HCT116 (cell line): ENCODE results near the gene GPR37. TPM values are rescaled to one million over a fixed set of nuclear protein-coding genes. Genes with fewer than 3 reads are reported as not detected.

Experiments
- ATAC-seq: fragments of 200-7000 bp; cut with Tn5 transposase; 2 replicates; pipeline ENCODE4 v1.9.1; 2020; ENCODE audit warnings: mild to moderate bottlenecking, moderate library complexity
- BruUV-seq: library from RNA; stranded (reverse); fragments of 400-500 nt; replicated peaks from 2 replicates; lab custom pipeline; 2021; lab: Mats Ljungman, UMichigan
- CTCF ChIA-PET: fragments of 300-600 bp; sonication (Branson Sonifier 250); formaldehyde crosslinking; loops from one replicate; lab custom pipeline; 2021; ENCODE audit warnings: antibody characterized with exemption; lab: Charles Lee
- POLR2A ChIA-PET: fragments of 300-600, 350-600 bp; sonication (Branson Sonifier 250); formaldehyde crosslinking; loops from one replicate; lab custom pipeline; 2021; ENCODE audit warnings: antibody characterized with exemption; lab: Charles Lee
- RAD21 ChIA-PET, 2 experiments: fragments of 300-600 bp; sonication (Branson Sonifier 250); formaldehyde crosslinking; loops; one replicate each; lab custom pipeline; 2023; ENCODE audit warnings: low total read pairs in 2 of 2; ENCODE audit not compliant: uncharacterized antibody in 2 of 2, unreplicated experiment in 2 of 2, low non-redundant PET in 1 of 2; lab: Charles Lee
- DNase-seq: peaks from one replicate; pipeline ENCODE4 v3.0.0-alpha.2; 2010; ENCODE audit warnings: low read depth, low spot score
- H2AFZ ChIP-seq: fragments of 200-600 bp; shearing (Covaris generic), sonication (generic); 2 replicates; pipeline ENCODE4 v1.6.1; 2017; ENCODE audit warnings: low read depth, mixed run types, mixed read lengths, antibody characterized with exemption, low read length; ENCODE audit not compliant: poor library complexity, severe bottlenecking
- H3K27ac ChIP-seq: 2 replicates; pipeline ENCODE4 v1.5.1; 2012; ENCODE audit warnings: low read depth, low read length
- H3K27me3 ChIP-seq: fragments of 200-600 bp; sonication (generic); 2 replicates; pipeline ENCODE4 v1.6.1; 2016; ENCODE audit warnings: mixed run types, low read length, mixed read lengths; ENCODE audit not compliant: insufficient read depth
- H3K36me3 ChIP-seq, 2 experiments: fragments of 200-500 bp in 1 of 2; fragments of 200-600 bp in 1 of 2; sonication (Bioruptor generic) in 1 of 2; sonication (generic) in 1 of 2; 2 replicates each; pipeline versions ENCODE4 v1.5.1 to v1.6.1; 2014 to 2016; ENCODE audit warnings: low read length in 2 of 2, inconsistent platforms in 1 of 2, mixed read lengths in 1 of 2, mixed run types in 1 of 2; ENCODE audit not compliant: insufficient read depth in 2 of 2, control insufficient read depth in 1 of 2
- H3K4me1 ChIP-seq, 2 experiments: fragments of 200-600 bp in 1 of 2; sonication (generic) in 1 of 2; 2 replicates each; pipeline versions ENCODE4 v1.5.1 to v1.6.1; 2012 to 2017; ENCODE audit warnings: low read length in 2 of 2, inconsistent platforms in 1 of 2, mild to moderate bottlenecking in 1 of 2, mixed read lengths in 1 of 2, mixed run types in 1 of 2, moderate library complexity in 1 of 2; ENCODE audit not compliant: insufficient read depth in 2 of 2, control insufficient read depth in 1 of 2
- H3K4me2 ChIP-seq: fragments of 200-600 bp; sonication (generic); 2 replicates; pipeline ENCODE4 v1.6.1; 2017; ENCODE audit warnings: mixed run types, low read length, mixed read lengths
- H3K4me3 ChIP-seq, 2 experiments: fragments of 200-600 bp in 1 of 2; sonication (generic) in 1 of 2; replicated peaks in 1 of 2; 2 replicates each; pipeline ENCODE4 v1.5.1; 2011 to 2016; ENCODE audit warnings: low read length in 2 of 2, control low read depth in 1 of 2, low read depth in 1 of 2, mild to moderate bottlenecking in 1 of 2, mixed read lengths in 1 of 2, mixed run types in 1 of 2
- H3K79me2 ChIP-seq: fragments of 200-600 bp; sonication (generic); 2 replicates; pipeline ENCODE4 v1.6.1; 2017; ENCODE audit warnings: mild to moderate bottlenecking, mixed run types, low read length, moderate library complexity, mixed read lengths; ENCODE audit not compliant: insufficient read depth
- H3K9ac ChIP-seq: fragments of 200-600 bp; sonication (generic); 2 replicates; pipeline ENCODE4 v1.6.1; 2016; ENCODE audit warnings: low read length, mixed read lengths
- H3K9me2 ChIP-seq: fragments of 200-600 bp; sonication (generic), shearing (Covaris generic); 2 replicates; pipeline ENCODE4 v1.6.1; 2017; ENCODE audit warnings: mixed run types, mild to moderate bottlenecking, moderate library complexity; ENCODE audit not compliant: insufficient read depth
- H3K9me3 ChIP-seq, 2 experiments: fragments of 200-500 bp in 1 of 2; fragments of 200-600 bp in 1 of 2; sonication (Bioruptor generic) in 1 of 2; sonication (generic) in 1 of 2; 2 replicates each; pipeline ENCODE4 v1.6.1; 2014 to 2017; ENCODE audit warnings: low read length in 2 of 2, mixed read lengths in 2 of 2, inconsistent platforms in 1 of 2, low read depth in 1 of 2, mild to moderate bottlenecking in 1 of 2, mixed run types in 1 of 2, moderate library complexity in 1 of 2; ENCODE audit not compliant: control insufficient read depth in 1 of 2, insufficient read depth in 1 of 2
- H4K20me1 ChIP-seq: fragments of 200-600 bp; sonication (generic), shearing (Covaris generic); 2 replicates; pipeline ENCODE4 v1.6.1; 2017; ENCODE audit warnings: mixed run types, mild to moderate bottlenecking, moderate library complexity; ENCODE audit not compliant: insufficient read depth
- ATF3 ChIP-seq: IDR thresholded peaks from 2 replicates; pipeline ENCODE4 v1.6.1; 2012
- CBX3 ChIP-seq: IDR thresholded peaks from 2 replicates; pipeline ENCODE4 v1.6.1; 2012; ENCODE audit warnings: low read depth
- EZH2phosphoT487 ChIP-seq: fragments of 200-600 bp; IDR thresholded peaks from 2 replicates; pipeline ENCODE4 v1.6.1; 2018; ENCODE audit warnings: antibody characterized with exemption, borderline replicate concordance
- REST ChIP-seq: IDR thresholded peaks from 2 replicates; pipeline ENCODE4 v1.6.1; 2012; ENCODE audit warnings: low read depth
- ZBTB33 ChIP-seq: IDR thresholded peaks from 2 replicates; pipeline ENCODE4 v1.6.1; 2011; ENCODE audit warnings: mild to moderate bottlenecking, low read length, moderate library complexity; ENCODE audit not compliant: insufficient replicate concordance; ENCODE audit errors: extremely low read depth
- ZNF274 ChIP-seq: fragments of 200-500 bp; sonication (Bioruptor generic); IDR thresholded peaks from 2 replicates; pipeline ENCODE4 v1.6.1; 2014; ENCODE audit warnings: mild to moderate bottlenecking, low read depth, low read length, inconsistent platforms
- intact Hi-C: fragments of 100-400 bp; cut with micrococcal nuclease; formaldehyde crosslinking; loops from 2 replicates; pipeline ENCODE4 v1.10.0; 2022
- total RNA-seq: library from RNA; stranded (reverse); gene quantifications from one replicate; pipeline ENCODE4 v1.2.1, GENCODE V29; 2021; ENCODE audit not compliant: unreplicated experiment

Gene GPR37
- total RNA-seq, 1 experiment from 2014 or later, result 2.2 TPM

- TF ChIP-seq REST, result no peak
- no peak for TF ChIP-seq ATF3
- no peak for TF ChIP-seq ZBTB33
- TF ChIP-seq ZNF274, result no peak
- TF ChIP-seq, all 23 proteins: peak for 0
These were observed 16.5 kb upstream of the GPR37 start (continued) for GRCh38 chr7:124781907-124782734.

GRCh38 chr7:124781418-124781817, 15.8 kb upstream of the GPR37 start:
- ATAC-seq, result no peak
- H3K9ac ChIP-seq, result no peak overlapping the region
- TF ChIP-seq CBX3 (no peak), EZH2phosphoT487 (no peak)
- TF ChIP-seq, all 23 proteins: peak for 0
- ChIA-PET POLR2A (no interaction called here), RAD21 (no interaction called here), CTCF (no interaction called here)
- no peaks in the 10 kb centered on the region for H3K36me3 ChIP-seq
- H2AFZ ChIP-seq, result no peak overlapping the region
- intact Hi-C loops, result loop anchor here (10.0 kb wide), 1 partner anchor 987 kb away; no protein-coding TSS in a partner anchor
- H3K9me2 ChIP-seq, result no peaks in the 10 kb centered on the region
- no peaks in the 10 kb centered on the region for H3K79me2 ChIP-seq
- H4K20me1 ChIP-seq, result no peaks in the 10 kb centered on the region
- H3K27me3 ChIP-seq, result no peaks in the 10 kb centered on the region
- DNase-seq, result no peak
- BruUV-seq, result no TSS peak
- no peaks in the 10 kb centered on the region for H3K9me3 ChIP-seq
- H3K4me2 ChIP-seq, result no peak overlapping the region
- H3K4me3 ChIP-seq, result no peak overlapping the region
- H3K27ac ChIP-seq, result no peak overlapping the region
- no peaks in the 10 kb centered on the region for H3K4me1 ChIP-seq
